Fibroblast of mammary gland (primary cell): ENCODE results near the gene CLIC4.

Experiments used
- DNase-seq: peaks from one replicate; pipeline ENCODE4 v3.0.0-alpha.2; 2010; ENCODE audit warnings: low read depth
- H3K4me3 ChIP-seq: 2 replicates; pipeline ENCODE4 v1.5.1; 2011; ENCODE audit warnings: low read depth, mild to moderate bottlenecking, low read length, moderate library complexity; ENCODE audit not compliant: control insufficient read depth
- CTCF ChIP-seq: conservative IDR thresholded peaks from 2 replicates; pipeline ENCODE4 v1.5.1; 2011; ENCODE audit warnings: low read depth, low read length, inconsistent platforms; ENCODE audit not compliant: control insufficient read depth, insufficient read depth

CLIC4 gene

GRCh38 chr1:24878775-24879742 is 133.8 kb downstream of the CLIC4 start:
- DNase-seq: peak; percentile 50
- no peak overlapping the region for H3K4me3 ChIP-seq
- TF ChIP-seq CTCF: no peak

GRCh38 chr1:24881034-24881433 is 135.8 kb downstream of the CLIC4 start:
- no peak overlapping the region for H3K4me3 ChIP-seq
- DNase-seq: no peak
- TF ChIP-seq CTCF: no peak

- DNase-seq: no peak
- H3K4me3 ChIP-seq: no peak overlapping the region
- TF ChIP-seq CTCF: no peak
Measured at GRCh38 chr1:24884751-24885150, 139.5 kb downstream of the CLIC4 start.

GRCh38 chr1:24886241-24886640 is 141.0 kb downstream of the CLIC4 start:
- TF ChIP-seq CTCF: no peak
- H3K4me3 ChIP-seq: no peak overlapping the region
- no peak for DNase-seq

GRCh38 chr1:24888061-24888970 is 143.1 kb downstream of the CLIC4 start:
- H3K4me3 ChIP-seq: no peak overlapping the region
- DNase-seq: no peak
- TF ChIP-seq CTCF: no peak

GRCh38 chr1:24888971-24889676 is 143.9 kb downstream of the CLIC4 start:
- peak; percentile 67 for DNase-seq
- TF ChIP-seq CTCF: no peak
- H3K4me3 ChIP-seq: no peak overlapping the region
